GM12891 (cell line): ENCODE data around the gene ZFYVE1.

Source experiments
- PAX5 ChIP-seq: IDR thresholded peaks from 2 replicates; pipeline ENCODE4 v1.6.1; 2011; ENCODE audit warnings: low read length, moderate library complexity, mild to moderate bottlenecking; ENCODE audit not compliant: insufficient read depth, severe bottlenecking
- POLR2A ChIP-seq: IDR thresholded peaks from 2 replicates; pipeline ENCODE4 v1.6.1; 2011; ENCODE audit warnings: low read depth, low read length, control low read depth
- POLR2AphosphoS5 ChIP-seq: IDR thresholded peaks from 2 replicates; pipeline ENCODE4 v1.6.1; 2011; ENCODE audit warnings: low read depth, low read length, control low read depth
- SPI1 ChIP-seq: IDR thresholded peaks from 2 replicates; pipeline ENCODE4 v1.6.1; 2011; ENCODE audit warnings: low read depth, low read length, control low read depth
- TAF1 ChIP-seq: IDR thresholded peaks from 2 replicates; pipeline ENCODE4 v1.6.1; 2011; ENCODE audit warnings: low read depth, low read length, control low read depth

DNA sequence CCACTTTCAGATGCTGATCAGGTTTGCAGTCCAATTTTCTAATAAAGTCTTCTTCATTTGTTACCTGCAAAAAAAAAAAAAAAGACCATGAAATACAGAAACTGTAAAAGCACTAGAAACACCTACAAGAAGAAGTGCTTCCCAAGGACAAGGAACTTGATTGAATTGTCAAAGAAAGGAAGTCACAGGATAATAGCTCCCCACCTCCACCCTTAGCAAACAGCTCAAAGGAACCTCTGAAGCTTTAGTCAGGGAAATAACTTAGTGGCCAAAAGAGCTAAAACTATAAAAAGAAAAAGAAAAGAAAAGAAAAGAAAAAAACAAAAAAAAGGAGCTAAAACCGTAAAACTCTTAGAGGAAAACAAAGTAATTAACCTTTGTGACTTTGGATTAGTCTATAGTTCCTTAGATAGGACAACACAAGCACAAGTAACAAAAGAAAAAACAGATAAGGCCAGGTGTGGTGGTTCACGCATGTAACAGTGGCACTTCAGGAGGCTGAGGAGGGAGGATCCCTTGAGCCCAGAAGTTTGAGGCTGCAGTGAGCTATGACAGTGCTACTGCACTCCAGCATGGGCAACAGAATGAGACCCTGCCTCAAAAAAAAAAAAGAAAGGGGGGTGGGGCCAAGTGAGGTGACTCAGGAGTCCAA is 28.5 kb downstream of the ZFYVE1 start:
- TF ChIP-seq POLR2A (no peak), PAX5 (no peak), SPI1 (no peak), TAF1 (no peak), POLR2AphosphoS5 (no peak)
